Neutrophil (primary cell): Measurements from ENCODE around the gene CBX5.
"Not testable (repeated sequence)": the region's sequence is repeated elsewhere in the genome, so short reads cannot be mapped to it uniquely, and the experiment has no call there.

Experiments
- H3K27ac ChIP-seq: fragments of 200-600 bp; sonication (generic); 2 replicates; pipeline ENCODE4 v1.5.1; 2016; ENCODE audit warnings: mild to moderate bottlenecking, moderate library complexity
- H3K27me3 ChIP-seq: fragments of 200-600 bp; sonication (generic); 2 replicates; pipeline ENCODE4 v1.6.0; 2016; ENCODE audit warnings: mild to moderate bottlenecking
- H3K36me3 ChIP-seq: fragments of 200-600 bp; sonication (generic); 2 replicates; pipeline ENCODE4 v1.5.1; 2017
- H3K4me1 ChIP-seq, 2 experiments: fragments of 200-600 bp in 1 of 2; sonication (generic) in 1 of 2; 1 replicate in 1 of 2; 2 replicates in 1 of 2; pipeline versions ENCODE4 v1.5.1 to v1.6.1; 2013 to 2016; ENCODE audit warnings: low read depth in 1 of 2, low read length in 1 of 2, mild to moderate bottlenecking in 1 of 2, moderate library complexity in 1 of 2; ENCODE audit not compliant: control insufficient read depth in 1 of 2, insufficient read depth in 1 of 2
- H3K4me3 ChIP-seq, 2 experiments: fragments of 200-600 bp in 1 of 2; sonication (generic) in 1 of 2; 1 replicate in 1 of 2; 2 replicates in 1 of 2; pipeline ENCODE4 v1.5.1; 2013 to 2016; ENCODE audit warnings: low read depth in 1 of 2, low read length in 1 of 2, mild to moderate bottlenecking in 1 of 2, moderate library complexity in 1 of 2
- H3K9me3 ChIP-seq: fragments of 200-600 bp; sonication (generic); 2 replicates; pipeline ENCODE4 v1.5.1; 2016
- CTCF ChIP-seq: fragments of 200-600 bp; sonication (generic); IDR thresholded peaks from 2 replicates; pipeline ENCODE4 v1.5.1; 2016; ENCODE audit warnings: antibody characterized with exemption

CBX5 gene

DNA sequence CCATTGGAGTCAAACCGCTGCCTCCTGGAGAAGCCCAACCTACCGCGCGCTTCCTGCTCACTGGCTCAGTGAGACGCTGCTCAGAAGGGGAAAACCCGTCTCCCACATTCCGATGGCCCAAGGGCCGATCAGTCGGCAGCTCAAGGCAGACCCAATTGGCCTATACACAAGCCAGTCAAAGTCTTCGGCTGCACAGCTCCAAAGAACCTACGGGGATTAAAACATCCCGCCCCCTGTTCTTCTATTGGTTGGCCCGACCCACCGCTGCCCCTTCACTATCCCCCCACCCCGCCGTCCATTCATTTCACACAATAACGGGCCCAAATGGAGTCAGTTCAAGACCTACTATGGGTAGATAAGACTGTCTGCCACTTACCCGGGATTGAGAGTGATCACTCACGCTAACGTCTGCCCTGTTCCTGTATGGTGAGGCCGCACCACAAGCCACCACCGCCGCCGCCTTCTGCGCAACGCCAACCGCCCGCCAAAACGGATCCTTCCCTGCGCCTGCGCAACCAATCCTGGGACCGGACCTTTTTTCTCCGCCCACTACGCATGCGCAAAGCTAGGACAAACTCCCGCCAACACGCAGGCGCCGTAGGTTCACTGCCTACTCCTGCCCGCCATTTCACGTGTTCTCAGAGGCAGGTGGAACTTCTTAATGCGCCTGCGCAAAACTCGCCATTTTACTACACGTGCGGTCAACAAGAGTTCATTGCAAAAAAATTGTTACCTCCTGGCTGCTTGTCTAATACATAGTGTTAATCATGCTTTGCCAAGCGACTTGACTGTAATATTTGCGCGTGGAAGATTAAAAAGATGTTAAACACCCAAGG is at the start of gene CBX5:
CBX5 (minus strand) TSS at position 491 of the 836 bp plus-strand sequence. CDS start 22,472 bp downstream, outside the sequence.
- H3K4me3 ChIP-seq: peak within 1 kb of the TSS; percentile 84 to 93
- no peaks in the 10 kb centered on the region for H3K9me3 ChIP-seq
- TF ChIP-seq CTCF: peak; percentile 52
- no peaks in the 10 kb centered on the region for H3K27me3 ChIP-seq
- peaks cover 69 to 72% of the 10 kb centered on the region in 2 experiments for H3K4me1 ChIP-seq
- peaks cover 26% of the 10 kb centered on the region for H3K36me3 ChIP-seq
- peak within 1 kb of the TSS; percentile 86 for H3K27ac ChIP-seq

GRCh38 chr12:54328595-54329337 is 48.8 kb upstream of the CBX5 start:
- Histone ChIP-seq H3K36me3 (no peaks in the 10 kb centered on the region), H3K27me3 (no peaks in the 10 kb centered on the region), H3K9me3 (no peaks in the 10 kb centered on the region), H3K4me1 (peaks cover 70 to 74% of the 10 kb centered on the region in 2 experiments), H3K27ac (peak overlapping the region; percentile 67), H3K4me3 (peak overlapping the region in 1 of 2 experiments; percentile 3)
- TF ChIP-seq CTCF: no peak

GRCh38 chr12:54325442-54326109 is 45.7 kb upstream of the CBX5 start:
- peak overlapping the region; percentile 66 to 76 for H3K4me3 ChIP-seq

GRCh38 chr12:54324617-54325441 is 44.9 kb upstream of the CBX5 start, which contains the start of gene COPZ1:
Gene COPZ1 (plus strand): TSS chr12:54325131. CDS start chr12:54325164, 33 bp downstream.
- Histone ChIP-seq H3K9me3 (no peaks in the 10 kb centered on the region), H3K4me1 (peaks cover 65 to 69% of the 10 kb centered on the region in 2 experiments), H3K4me3 (peak within 1 kb of the TSS; percentile 66 to 76), H3K27ac (peak within 1 kb of the TSS; percentile 86), H3K27me3 (no peaks in the 10 kb centered on the region), H3K36me3 (no peaks in the 10 kb centered on the region)
- TF ChIP-seq CTCF: peak; percentile 76

More at GRCh38 chr12:54325442-54326109, 45.7 kb upstream of the CBX5 start:
- peak overlapping the region; percentile 86 for H3K27ac ChIP-seq
- not testable (repeated sequence) for H3K27me3 ChIP-seq, H3K36me3 ChIP-seq, H3K9me3 ChIP-seq
- peaks cover 72 to 73% of the 10 kb centered on the region in 2 experiments for H3K4me1 ChIP-seq

DNA sequence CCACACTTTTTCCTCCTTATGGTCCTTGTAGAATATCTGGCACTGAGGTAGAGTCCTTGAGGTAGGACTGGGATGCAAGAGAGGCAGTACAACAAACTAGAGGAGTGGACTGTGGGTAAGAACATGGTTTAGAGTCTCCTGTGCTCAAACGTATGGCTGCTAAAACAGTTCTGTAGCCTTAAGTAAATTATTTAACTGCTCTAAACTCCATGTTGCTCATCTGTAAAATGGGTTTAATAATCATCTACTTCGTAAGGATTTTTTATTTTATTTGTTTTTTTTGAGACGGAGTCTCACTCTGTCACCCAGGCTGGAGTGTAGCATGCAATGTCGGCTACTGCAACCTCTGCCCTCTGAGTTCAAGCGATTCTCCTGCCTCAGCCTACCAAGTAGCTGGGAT is 41.4 kb upstream of the CBX5 start:
- H3K9me3 ChIP-seq: no peaks in the 10 kb centered on the region
- no peak for TF ChIP-seq CTCF

GRCh38 chr12:54312309-54312708 is 32.4 kb upstream of the CBX5 start:
- not testable (repeated sequence) for H3K36me3 ChIP-seq, H3K4me3 ChIP-seq, H3K27me3 ChIP-seq, H3K9me3 ChIP-seq
- Histone ChIP-seq H3K4me1 (peaks cover 94 to 96% of the 10 kb centered on the region in 2 experiments), H3K27ac (peak overlapping the region; percentile 47)

More for the DNA sequence above, 41.4 kb upstream of the CBX5 start:
- Histone ChIP-seq H3K36me3 (no peaks in the 10 kb centered on the region), H3K4me3 (no peak overlapping the region), H3K27ac (peak overlapping the region; percentile 29), H3K4me1 (peaks cover 54% of the 10 kb centered on the region in 2 experiments), H3K27me3 (no peaks in the 10 kb centered on the region)
